DOHH2 (cell line): Measurements from ENCODE around the gene GRIK2.

ENCODE experiments used
- CTCF ChIP-seq: fragments of 200-600 bp; sonication (generic); IDR thresholded peaks from one replicate; pipeline ENCODE4 v1.5.1; 2014; ENCODE audit warnings: antibody characterized with exemption, mild to moderate bottlenecking, low read depth, low read length; ENCODE audit not compliant: poor library complexity, severe bottlenecking
- EZH2phosphoT487 ChIP-seq: fragments of 200-600 bp; sonication (generic); IDR thresholded peaks from 2 replicates; pipeline ENCODE4 v1.6.1; 2017; ENCODE audit warnings: borderline replicate concordance, mild to moderate bottlenecking, antibody characterized with exemption, low read length, moderate library complexity, mixed read lengths

DNA sequence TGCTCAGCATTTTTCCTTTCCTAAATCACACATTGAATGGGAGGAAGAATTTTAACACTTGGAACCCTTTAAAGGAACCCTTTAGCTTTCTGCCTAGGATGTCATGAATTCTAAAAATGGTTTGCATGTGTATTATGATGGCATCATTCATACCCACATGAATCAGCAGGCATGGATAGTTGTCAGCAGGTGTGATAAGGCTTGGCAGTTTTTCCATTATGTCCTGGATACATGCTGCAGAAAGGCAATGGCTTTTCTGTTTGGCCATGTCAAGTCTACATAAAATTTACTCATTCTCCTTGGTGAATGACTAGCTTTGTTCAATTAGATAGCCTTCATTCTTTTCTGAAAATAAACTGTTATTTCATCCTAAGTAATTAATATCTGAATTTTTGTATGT, 353.7 kb downstream of the GRIK2 start:
- no peak for TF ChIP-seq CTCF
- TF ChIP-seq EZH2phosphoT487: no peak
